Epidermal melanocyte (primary cell): ENCODE results near the gene PNPLA3.

ENCODE experiments used
- DNase-seq: peaks from one replicate; pipeline ENCODE4 v3.0.0; 2011; ENCODE audit warnings: low spot score; ENCODE audit not compliant: insufficient read length

The PNPLA3 gene

DNA sequence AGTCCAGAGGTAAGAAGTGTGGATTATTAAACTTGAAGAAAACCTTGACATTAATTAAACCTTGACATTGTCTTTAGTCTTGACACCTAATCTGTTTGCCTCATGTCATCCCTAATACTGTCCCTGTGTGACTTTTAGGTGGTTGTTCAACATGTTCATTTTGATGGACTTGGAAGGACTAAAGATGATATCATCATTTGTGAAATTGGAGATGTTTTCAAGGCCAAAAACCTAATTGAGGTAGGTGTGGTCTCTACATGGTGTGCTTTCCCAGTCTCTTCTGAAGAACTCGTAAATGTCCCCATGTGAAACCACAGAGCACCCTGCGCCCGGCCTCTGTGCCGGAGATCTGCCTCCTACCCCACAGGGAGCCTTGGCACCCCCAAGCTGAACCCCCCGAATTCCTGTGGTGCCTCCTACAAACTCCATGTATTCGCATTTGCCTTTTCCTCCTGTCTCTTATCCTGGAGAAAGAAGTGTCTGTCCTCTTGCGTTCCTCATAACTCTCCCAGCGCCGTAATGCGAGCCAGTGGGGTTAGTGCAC lies 40.8 kb downstream of the PNPLA3 start:
- DNase-seq: no peak

DNA sequence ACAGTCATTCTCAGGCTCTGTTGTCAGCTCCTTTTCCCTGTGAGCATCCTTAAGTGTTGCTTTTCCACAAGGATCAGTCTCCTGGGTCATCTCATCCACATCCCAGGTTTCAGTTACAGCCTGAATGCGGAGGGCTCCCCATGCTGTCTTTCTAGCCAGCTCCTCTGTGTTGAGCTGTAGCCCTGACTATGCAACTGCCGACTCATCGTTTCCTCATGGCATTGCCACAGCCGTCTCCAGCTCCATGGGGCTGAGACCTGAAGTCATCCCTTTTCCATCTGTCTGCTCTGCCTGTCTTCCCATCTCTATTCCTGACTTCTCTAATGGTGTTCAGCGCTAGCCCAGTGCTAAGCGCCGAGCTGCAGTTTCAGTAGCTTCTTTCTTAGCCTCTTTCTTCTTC lies 43.5 kb downstream of the PNPLA3 start:
- DNase-seq: no peak

DNA sequence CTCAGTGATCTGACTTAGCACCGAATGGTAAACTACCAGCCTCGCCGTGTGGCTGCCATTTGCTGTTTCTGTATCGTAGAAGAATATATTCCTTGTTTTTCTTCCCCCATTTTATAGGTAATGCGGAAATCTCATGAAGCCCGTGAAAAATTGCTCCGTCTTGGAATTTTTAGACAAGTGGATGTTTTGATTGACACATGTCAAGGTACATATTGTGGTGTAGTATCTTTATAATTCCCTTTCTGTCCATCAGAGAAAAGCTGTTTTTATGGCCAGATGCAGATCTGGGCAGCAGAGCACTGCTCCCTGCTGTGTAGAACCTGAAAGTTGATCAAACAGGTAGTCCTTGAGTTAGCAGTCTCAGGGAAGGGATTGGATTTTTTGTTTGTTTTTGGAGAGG lies 45.0 kb downstream of the PNPLA3 start:
- DNase-seq: no peak

DNA sequence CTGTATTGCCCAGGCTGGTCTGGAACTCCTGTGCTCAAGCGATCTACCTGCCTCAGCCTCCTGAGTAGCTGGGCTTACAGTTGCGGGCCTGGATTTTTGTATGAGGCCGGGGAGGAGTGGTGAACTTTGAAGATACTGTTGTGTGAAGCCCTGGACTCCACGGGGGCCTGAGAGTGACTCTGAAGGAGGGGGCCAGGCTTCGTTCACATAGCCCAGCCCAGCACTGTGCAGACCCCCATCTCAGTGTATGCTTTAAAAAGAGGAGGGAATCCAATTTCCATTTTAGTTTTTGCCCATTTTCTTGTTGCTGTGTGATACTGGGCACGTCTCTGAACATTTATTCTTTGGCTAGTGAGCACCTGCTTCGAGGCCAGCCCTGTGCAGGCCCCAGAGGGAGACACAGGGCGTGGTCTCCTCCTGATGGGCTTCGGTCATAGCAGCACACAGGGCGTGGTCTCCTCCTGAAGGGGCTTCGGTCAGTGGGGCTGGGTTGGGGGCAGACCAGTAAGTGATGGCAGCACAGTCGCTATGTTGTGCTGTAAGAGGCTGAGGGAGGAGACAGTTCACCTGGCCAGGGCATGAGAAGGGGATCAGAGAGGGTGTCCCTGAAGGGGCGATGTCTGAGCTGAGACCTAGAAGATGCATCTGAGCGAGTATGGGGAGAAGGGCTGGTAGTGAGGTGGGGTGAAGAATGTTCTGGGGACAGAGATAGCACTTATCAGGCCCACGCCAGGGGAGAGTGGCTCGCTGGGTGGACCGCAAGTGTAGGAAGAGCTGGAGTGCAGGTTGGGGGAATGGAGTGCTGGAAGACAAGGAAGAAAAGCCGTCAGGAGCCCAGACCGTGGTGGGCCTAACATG lies 45.6 kb downstream of the PNPLA3 start:
- DNase-seq: no peak

DNA sequence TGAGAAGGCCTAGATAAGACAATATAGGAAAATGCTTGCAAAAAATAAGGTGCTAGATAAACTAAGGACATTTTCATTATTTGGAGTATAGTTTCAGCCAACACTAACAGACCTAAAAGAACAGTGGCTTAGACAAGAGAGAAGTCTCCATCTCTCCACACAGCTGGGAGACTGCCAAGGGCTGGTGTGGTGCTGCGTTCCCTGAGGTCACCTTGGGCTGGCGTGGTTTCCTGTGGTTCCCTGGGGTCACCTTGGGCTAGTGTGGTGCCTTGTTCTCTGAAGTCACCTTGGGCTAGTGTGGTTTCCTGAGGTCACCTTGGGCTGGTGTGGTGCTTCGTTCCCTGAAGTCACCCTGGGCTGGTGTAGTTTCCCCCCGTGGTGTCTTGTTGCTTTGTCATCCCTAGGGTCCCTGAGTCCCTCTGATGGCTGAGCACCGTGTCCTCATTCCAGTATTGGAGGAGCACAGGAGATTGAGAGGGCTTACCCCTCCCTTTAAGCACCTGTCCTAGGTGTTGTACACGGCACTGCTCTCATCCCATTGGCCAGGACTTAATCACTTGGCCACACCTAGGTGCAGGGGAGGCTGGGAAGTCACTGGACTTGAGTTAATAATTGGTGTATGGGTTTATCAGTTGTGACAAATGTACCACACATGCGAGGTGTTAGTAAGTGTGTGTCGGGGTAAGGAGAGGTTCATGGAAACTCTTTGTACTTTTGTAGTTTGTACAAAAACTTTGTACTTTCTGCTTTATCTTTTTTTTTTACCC lies 46.6 kb downstream of the PNPLA3 start:
- DNase-seq: no peak

DNA sequence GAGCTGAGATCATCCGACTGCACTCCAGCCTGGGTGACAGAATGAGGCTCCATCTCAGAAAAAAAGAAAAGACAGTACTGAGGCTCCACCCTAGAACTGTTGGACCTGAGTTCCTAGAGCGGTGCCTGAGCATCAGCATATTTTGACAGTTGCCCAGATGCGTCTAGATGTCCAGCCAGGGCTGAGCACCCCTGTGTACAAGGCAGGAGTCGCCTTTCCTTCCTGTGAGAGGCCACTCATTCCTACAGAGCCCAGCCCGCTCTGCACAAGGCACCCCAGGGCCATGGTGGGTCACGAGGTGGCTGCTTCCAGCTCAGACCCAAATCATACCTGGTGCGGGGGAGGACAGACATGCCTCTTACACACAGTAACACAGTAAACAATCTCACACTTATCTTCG lies 47.5 kb downstream of the PNPLA3 start:
- DNase-seq: no peak

DNA sequence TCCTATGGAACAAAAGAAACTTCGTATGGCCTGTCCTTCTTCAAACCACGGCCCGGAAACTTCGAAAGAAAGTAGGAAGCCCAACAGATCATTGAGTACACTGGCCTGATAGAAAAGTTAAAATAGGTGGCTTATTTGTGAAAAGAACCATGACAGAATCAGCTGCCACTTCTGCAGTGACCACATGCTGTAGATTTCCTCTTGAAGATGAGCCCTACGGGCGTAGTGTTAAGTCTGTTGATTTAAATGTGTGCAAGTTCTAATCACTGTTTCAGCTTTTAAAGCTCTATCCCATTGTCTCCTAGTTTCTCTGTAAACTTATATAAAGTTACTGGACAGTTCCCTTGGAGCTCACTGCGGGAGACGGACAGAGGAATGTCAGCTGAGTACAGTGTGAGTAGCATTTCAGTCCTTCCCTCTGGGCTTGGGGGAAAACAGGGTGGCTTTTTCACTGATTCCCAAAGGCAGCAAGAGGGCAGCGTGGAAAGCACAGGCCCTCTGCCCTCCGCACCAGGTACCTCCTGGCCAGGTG lies 49.4 kb downstream of the PNPLA3 start:
- DNase-seq: peak; percentile 64

DNA sequence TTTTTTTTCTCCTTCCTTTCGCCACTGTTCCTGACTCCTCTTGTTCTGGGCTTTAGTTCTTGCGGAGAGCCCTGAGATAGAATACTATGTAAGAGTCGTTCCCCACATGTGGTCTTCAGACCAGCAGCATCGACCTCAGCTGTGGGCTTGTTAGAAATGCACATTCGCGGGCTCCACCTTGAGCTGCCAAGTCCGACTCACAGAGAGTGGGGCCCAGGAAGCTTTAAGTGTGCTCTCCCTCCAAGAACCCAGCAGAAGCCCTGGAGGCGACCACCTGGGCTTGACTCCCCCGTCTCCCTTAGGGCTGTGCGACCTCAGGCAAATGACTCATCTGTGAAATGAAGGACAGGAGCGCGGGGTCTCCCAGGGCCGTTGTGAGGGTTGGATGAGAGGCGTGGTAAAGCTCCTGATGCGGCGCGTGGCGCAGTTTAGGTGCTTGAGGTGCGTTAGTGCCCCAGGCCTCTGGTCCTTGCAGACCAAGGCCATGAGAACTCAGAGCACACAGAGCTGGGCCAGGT lies 50.5 kb downstream of the PNPLA3 start:
- DNase-seq: no peak

DNA sequence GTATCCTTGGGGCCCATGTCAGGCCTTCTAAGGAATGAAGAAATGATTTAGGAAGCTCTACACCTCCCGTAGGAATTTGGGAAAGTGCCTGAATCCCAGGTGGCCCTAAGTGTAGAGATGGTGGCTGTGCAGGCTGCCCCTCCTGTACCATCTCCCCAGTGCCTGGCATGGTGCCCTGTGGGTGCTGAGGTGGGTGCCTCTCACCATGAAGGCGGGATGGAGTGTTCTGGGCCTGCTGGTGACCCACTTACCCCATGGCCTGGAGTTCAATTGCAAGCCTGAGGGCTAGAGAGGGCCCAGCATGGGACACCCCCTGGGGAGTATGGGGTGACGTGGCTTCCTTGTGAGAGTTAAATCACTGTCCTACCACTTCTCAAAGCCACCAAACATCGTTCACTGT lies 51.4 kb downstream of the PNPLA3 start:
- no peak for DNase-seq

DNA sequence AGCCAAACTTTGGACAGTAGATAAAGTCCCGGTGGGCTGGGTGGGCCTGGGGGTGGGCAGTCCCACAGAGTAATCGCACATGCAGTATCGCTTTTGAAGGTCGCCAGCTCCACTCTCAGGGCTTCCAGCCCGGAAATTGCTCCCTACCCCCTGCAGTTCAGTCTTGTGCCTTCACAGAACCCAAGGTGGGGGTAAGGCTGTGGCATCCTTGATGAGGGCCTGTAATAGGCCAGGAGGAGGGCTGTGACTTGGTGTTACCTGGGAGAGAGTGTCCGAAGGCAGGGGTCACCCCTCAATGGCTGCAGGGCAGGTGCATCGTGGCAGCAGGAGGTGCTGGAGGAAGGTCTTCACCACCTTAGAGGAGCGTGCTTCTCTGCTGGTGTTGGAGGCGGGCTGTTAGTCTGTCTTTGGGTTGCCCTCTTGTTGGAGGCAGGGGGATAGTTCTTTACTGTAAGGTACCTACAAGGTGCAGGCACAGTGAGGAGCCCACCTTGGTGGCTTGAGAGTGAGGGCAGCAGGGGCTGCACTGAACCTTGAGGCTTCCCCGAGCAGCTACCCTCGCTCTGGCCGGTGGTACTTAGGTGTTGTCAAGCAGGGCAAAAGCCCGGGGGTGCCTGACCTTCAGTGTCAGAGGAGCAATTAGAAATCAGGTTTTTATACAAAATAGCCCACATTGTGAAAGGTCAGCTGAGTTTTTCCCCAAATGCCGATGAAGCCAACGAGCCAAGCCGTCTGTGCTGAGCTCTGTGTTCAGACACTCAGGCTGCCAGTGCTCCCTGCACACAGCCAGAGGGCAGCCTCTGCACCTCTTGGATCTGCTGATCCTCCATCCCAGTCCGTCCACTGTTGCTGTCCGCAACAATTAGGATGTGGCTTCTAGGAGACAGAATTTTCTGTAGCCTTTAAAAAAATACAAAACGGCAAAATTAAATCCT lies 53.5 kb downstream of the PNPLA3 start:
- no peak for DNase-seq

DNA sequence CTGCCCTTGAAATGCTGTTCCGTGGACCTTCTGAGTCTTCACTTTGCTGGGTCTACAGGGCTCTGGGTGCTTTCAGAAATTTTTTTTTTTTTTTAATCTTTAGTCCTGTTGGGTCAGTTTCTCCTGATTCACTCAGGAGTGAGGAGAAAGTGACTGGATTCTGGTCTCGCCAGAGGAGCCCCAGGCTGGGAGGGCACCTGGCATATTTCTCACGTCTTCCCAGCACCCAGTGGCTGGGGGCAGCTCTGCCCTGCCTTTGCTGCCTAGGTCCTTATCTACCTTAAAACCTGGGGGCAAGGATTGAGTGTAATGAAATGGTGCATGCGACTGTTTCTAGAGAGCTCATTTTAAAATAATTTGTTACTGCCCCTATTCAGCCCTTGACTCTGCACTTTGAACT lies 55.0 kb downstream of the PNPLA3 start:
- DNase-seq: no peak

DNA sequence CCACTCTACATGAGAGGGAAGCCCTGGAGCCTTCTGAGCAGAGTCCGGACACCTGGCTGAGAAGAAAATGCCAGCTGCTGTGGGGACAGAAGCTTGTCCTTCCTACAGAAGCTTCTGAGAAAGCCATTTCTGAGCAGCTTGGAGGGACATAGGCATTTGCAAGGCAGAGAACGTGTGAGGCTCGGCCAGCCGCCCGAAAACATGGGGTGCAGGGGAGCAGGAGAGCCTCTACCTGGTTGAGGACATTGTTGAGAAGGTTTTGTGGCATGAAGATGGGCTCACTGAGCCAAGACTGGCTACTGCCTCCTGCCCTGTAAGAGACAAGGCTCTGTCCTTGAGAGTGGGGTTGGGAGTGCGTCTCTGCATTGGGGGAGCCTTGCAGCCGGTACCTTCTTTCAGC lies 57.0 kb downstream of the PNPLA3 start:
- DNase-seq: no peak

DNA sequence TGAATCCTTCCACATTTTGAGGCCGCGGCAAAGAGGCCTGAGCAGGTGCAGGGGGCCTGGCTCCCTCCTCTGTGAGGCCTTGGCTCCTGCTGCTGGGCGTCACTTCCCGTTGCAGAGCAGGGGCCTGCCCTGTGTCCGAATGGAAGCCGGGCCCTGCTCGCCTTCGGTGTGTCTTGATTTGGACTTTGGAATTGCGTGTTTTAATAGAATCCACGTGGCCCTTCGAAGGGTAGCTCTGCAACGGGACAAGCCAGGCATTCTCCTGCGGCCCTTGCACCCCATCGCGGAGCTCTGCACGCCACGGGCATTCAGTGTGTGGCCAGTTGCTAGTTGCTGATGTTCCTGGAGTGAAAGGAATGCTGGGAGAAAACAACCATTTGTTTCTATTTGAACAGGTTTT lies 57.4 kb downstream of the PNPLA3 start:
- no peak for DNase-seq

DNA sequence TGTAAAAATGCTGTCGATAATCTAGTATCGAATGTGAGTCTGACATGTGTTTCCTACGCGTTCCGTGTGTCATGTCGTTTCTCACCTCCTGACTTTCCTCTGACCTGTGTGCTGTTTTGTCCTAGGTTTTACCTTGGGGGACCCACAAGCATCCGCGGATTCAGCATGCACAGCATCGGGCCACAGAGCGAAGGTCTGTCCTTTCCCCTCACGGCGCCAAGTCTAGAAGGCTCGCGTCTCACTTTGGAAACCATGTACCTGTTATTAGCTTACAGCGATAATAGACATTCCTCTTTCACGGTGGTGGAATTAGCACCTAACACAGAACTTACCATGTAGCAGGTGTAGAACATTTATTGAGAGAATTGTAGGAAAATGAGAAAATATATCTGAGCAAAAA lies 60.2 kb downstream of the PNPLA3 start:
- DNase-seq: no peak

DNA sequence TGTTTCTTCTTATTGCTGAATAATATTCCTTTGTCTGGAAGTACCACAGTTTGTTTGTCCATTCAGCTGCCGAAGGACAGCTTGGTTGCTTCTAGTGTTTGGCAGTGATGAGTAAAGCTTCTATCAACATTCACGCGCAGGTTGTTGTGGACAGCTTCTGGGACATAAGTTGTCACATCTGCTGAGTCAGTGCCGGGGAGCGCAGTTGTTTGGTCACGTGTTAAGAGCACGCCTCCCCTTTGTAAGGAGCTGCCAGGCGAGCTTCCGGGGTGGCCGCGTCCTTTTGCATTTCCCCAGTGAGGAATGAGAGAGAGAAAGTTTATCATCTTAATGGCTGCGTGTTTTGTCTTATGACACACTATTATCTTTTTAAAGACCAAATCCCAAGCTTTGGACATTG lies 61.9 kb downstream of the PNPLA3 start:
- DNase-seq: no peak

DNA sequence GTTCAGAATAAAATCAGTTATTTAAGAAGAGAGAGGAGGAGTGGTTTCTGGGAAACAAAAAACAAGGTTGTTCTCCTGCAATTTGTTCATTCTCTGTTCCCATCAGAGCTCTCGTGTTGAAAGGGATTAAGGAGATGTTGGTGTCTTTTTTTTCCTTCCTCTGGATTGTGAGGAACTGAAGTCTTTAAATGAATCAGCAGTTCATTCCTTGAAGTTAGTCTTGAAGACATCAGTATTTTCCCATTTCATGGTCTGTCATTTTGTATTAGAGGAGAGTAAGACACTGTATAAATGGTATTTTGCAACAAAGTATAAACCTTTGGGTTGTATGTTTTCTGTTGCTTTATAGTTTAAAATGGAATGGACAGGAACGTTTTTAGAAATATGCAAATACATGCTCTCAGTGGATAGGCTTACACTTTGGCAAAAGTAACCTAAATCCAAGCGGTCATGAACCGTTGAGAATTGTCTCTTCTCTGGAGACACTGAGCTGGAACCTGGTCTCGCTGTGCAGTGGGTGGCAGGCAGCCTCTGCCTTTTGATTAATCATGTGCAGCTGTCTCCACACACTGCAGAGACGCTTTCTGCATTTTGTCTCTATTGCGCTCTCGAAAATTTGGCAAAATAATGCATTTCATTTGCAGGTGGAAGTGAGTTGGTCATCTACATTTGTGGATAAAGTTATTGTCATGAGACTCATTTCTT lies 64.7 kb downstream of the PNPLA3 start:
- no peak for DNase-seq

DNA sequence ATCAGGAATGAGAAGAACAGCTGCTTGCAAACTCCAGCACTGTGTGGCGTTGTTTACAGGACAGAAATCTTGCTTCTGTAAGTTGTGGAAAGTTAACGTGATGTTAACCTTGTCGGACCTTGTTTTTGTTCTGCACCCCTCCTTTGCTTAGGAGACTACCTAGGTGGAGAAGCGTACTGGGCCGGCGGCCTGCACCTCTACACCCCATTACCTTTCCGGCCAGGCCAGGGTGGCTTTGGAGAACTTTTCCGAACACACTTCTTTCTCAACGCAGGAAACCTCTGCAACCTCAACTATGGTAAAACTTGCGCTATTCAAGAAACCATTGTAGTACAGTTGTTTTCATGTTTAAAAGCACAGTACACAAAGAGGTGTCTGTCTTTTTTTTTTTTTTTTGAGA lies 65.4 kb downstream of the PNPLA3 start:
- no peak for DNase-seq

DNA sequence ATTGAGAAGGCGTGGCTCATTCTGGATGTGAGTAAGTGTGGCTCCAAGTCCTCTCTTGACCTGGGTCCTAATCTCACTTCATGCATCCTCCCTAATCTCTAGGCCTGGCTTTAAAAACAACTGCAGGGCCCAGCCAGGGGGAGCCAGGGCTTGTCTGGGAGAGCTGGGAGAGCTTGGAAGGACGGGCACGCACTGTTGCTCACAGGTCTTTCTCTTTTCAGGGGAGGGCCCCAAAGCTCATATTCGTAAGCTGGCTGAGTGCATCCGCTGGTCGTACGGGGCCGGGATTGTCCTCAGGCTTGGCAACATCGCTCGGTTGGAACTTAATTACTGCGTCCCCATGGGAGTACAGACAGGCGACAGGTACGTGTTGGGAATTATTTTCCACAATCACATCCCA lies 66.4 kb downstream of the PNPLA3 start:
- no peak for DNase-seq

DNA sequence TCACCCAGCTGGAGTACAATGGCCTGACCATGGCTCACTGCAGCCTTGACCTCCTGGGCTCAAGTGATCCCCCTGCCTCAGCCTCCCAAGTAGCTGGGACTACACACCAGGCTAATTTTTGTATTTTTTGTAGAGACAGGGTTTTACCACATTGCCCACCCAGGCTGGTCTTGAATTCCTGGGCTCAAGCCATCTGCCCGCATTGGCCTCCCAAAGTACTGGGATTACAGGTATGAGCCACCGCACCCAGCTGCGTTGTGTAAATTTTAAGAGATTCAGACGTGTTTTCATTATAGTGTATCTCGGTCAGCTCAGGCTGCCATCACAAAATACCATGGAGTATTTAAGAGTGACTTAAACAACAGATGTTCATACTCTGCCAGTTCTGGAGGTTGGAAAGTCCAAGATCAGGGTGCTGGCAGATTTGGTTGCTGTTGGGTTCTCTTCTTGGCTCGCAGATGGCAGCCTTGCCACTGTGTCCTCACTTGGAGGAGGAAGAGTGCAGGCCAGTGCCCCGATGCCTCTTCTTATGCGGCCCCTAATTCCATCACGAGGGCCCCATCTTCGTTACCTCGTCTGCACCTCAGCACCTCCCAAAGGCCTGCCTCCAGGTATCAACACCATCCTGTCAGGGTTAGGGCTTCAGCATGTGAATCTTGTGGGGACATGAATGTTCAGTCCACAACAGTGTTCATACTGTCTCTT lies 67.9 kb downstream of the PNPLA3 start:
- no peak for DNase-seq

DNA sequence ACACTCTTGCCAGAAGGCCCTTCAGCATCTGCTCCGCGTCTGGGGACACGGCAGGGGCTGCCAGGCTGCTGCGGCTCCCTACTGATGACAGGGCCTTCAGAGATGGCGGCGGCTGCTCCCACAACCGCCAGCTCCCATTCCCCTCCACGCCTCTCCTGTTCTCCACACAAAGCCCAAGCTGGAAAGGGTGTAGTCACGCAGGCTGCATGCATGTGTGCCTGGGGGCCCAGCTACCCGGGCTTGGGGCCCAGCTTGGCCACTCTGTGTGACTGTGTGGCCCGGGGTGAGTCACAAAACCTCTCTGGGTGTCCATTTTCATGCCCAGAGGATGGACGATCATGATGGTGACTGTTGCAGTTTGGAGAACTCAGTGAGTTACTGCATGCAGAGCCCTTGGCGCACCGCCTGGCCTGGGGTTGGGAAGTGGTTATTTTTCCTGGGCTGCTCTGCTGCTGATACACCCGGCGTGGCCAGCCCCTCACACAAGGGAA lies 68.8 kb downstream of the PNPLA3 start:
- DNase-seq: no peak
